ENCODE results near the gene WWTR1.

The WWTR1 gene

DNA sequence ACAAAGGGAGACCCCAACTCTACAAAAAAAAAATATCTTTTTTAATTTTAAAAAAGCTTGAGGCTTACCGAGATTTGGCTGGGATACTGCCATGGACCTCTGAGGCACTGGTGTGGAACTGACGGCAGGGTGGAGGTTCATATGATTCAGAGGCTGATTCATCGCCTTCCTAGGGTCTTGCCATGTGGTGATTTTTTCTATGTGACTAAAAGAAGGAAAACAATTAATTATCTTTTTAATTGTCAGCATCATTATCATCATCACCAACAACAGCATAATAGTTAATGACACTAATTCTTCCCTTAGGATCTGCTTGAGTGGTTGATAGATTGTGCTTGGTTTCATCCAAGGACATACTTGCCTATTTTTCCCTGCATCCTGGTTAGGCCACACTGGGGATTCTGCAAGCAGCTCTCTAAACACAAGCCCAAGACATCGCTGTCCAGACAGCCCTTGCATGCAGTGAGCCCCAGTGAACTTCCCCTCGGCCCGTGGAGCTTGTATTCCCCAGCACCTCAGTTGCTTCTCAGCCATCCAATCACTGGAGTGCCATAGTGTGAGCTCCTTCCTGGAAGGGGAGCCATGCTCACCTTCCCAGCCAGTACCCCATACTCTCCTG, 84.9 kb downstream of the WWTR1 start:
- TF ChIP-seq, protein P1, sequence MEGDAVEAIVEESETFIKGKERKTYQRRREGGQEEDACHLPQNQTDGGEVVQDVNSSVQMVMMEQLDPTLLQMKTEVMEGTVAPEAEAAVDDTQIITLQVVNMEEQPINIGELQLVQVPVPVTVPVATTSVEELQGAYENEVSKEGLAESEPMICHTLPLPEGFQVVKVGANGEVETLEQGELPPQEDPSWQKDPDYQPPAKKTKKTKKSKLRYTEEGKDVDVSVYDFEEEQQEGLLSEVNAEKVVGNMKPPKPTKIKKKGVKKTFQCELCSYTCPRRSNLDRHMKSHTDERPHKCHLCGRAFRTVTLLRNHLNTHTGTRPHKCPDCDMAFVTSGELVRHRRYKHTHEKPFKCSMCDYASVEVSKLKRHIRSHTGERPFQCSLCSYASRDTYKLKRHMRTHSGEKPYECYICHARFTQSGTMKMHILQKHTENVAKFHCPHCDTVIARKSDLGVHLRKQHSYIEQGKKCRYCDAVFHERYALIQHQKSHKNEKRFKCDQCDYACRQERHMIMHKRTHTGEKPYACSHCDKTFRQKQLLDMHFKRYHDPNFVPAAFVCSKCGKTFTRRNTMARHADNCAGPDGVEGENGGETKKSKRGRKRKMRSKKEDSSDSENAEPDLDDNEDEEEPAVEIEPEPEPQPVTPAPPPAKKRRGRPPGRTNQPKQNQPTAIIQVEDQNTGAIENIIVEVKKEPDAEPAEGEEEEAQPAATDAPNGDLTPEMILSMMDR (IDR thresholded peaks at IDR 0.05; ENCODE audit: low read depth, low read length): no peak
- no peak for TF ChIP-seq MYC (IDR thresholded peaks at IDR 0.05; ENCODE audit: low read depth, low read length)
- no peak overlapping the region for H3K4me3 ChIP-seq (ENCODE audit: low read depth, low read length)
- no peak for DNase-seq (ENCODE audit: low read depth)

DNA sequence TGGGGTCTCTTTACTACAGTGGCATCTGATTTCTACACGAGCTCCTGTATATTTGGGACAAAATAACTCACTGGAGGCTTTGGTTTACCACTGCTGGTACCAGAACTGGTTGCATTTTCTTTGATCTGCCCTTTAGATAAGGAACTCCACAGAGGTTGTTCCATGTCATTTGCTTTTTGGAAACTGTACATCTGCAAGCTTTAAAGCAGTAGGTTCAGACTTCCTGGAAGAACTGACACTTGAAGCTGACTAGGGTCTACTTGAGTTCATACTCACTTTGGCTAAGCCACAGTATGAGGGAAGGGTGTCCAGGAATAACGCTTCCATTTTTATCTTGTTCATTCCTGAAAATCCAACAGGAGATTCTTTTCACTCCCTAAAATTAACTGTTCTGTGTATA, 86.4 kb downstream of the WWTR1 start:
- TF ChIP-seq, protein P1 (IDR thresholded peaks at IDR 0.05; ENCODE audit: low read depth, low read length): no peak
- no peak for DNase-seq (ENCODE audit: low read depth)
- no peak overlapping the region for H3K4me3 ChIP-seq (ENCODE audit: low read depth, low read length)

DNA sequence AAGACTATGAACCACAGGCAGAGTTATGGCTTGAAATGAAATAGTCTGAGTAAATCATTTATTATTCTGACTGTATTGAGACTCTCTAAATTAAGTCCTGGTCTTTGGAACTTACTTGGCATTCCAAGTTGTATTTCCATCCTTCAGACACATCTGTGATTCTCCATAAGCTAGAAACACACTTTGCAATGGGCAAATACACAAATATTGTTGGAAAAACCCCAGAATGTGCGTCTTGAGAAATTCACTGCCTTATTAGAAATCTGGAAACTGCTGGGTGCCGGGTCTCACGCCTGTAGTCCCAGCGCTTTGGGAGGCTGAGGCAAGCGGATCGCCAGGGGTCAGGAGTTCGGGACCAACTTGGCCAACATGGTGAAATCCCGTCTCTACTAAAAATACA, 87.8 kb downstream of the WWTR1 start:
- TF ChIP-seq MYC (IDR thresholded peaks at IDR 0.05; ENCODE audit: low read depth, low read length) (no peak), POLR2A (IDR thresholded peaks at IDR 0.05; ENCODE audit: extremely low read depth, insufficient read length) (no peak)
- TF ChIP-seq, protein P2, sequence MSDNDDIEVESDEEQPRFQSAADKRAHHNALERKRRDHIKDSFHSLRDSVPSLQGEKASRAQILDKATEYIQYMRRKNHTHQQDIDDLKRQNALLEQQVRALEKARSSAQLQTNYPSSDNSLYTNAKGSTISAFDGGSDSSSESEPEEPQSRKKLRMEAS (IDR thresholded peaks at IDR 0.05; ENCODE audit: low read depth, low read length): no peak
- TF ChIP-seq, protein P1 (IDR thresholded peaks at IDR 0.05; ENCODE audit: low read depth, low read length): no peak
- DNase-seq (ENCODE audit: low read depth): no peak

DNA sequence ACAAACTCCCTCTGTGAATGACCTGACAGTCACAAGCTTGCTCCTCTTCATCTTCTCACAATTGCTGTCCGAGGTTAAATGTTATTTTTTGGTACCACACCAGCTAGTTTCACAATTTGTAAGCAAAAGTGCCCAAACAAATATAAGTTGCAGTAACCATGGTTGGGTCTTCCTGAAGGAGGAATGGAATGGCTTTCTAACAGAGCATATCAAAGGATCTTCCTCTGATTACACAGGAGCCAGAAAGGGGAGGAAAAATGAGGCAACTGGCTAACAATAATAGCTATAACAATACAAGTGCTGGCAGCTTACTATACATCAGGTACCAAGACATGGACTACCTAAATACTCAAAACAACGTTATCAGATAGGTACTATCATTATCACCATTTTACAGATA, 90.4 kb downstream of the WWTR1 start:
- no peak for DNase-seq (ENCODE audit: low read depth)
- TF ChIP-seq POLR2A (IDR thresholded peaks at IDR 0.05; ENCODE audit: extremely low read depth, insufficient read length): no peak
- TF ChIP-seq, protein P1 (IDR thresholded peaks at IDR 0.05; ENCODE audit: low read depth, low read length): no peak
- no peak for TF ChIP-seq MYC (IDR thresholded peaks at IDR 0.05; ENCODE audit: low read depth, low read length)
- TF ChIP-seq, protein P2 (IDR thresholded peaks at IDR 0.05; ENCODE audit: low read depth, low read length): no peak
- no peak overlapping the region for H3K4me3 ChIP-seq (ENCODE audit: low read depth, low read length)

More for the DNA sequence above, 87.8 kb downstream of the WWTR1 start:
- no peak overlapping the region for H3K4me3 ChIP-seq (ENCODE audit: low read depth, low read length)

DNA sequence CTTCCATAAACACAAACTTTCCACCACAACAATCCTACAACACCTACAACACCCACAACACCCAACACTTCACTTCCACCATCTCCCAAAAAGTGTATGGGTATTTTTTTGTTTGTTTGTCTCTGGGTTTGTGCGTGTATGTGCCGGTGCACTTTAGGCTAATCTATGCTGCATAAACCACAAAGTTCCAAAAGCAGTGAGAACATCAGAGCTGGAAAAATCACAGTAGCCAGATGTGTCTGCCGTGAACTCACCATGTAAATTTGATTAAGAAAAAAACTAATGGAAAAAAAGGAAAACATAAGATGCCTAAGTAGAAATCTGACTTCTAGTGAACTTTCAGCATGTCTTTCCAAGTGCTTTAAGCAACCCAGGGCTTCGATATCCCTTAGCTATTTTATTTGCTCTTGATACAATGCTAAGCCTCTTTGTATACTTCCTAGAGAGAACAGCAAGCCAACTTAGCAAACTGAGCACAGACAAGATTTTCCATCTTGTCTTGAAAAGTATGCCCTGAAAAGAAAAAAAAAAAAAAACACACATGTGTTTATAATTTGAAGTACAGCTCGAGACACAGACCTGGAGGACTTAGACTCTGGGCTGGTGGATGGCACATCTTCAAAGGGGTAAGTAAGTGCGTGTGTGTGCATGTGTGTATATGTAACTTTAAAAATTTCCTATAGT, 91.4 kb downstream of the WWTR1 start:
- no peak overlapping the region for H3K4me3 ChIP-seq (ENCODE audit: low read depth, low read length)
- DNase-seq (ENCODE audit: low read depth): no peak
- TF ChIP-seq MYC (IDR thresholded peaks at IDR 0.05; ENCODE audit: low read depth, low read length) (no peak), POLR2A (IDR thresholded peaks at IDR 0.05; ENCODE audit: extremely low read depth, insufficient read length) (no peak)
- TF ChIP-seq, protein P2 (IDR thresholded peaks at IDR 0.05; ENCODE audit: low read depth, low read length): no peak
- TF ChIP-seq, protein P1 (IDR thresholded peaks at IDR 0.05; ENCODE audit: low read depth, low read length): no peak

DNA sequence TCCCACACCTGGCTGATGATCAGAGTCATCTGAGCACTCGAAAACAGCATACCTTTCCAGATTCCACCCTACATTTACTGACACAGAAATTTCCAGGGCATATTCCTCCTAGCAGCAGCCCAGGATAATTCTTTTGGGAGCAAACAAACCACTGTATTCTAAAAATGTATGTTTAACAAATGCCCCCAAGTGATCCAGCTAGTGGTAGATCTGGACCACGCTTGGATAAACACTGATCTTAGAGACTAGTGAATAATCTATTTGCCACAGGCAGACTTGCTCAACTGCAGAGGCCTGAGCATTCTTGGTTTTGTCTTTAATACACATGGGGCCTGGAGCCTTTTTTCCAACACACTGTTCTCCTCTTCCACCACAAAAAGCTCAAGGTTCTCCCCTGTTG, 93.7 kb downstream of the WWTR1 start:
- DNase-seq (ENCODE audit: low read depth): no peak
- TF ChIP-seq, protein P1 (IDR thresholded peaks at IDR 0.05; ENCODE audit: low read depth, low read length): no peak
- TF ChIP-seq MYC (IDR thresholded peaks at IDR 0.05; ENCODE audit: low read depth, low read length) (no peak), POLR2A (IDR thresholded peaks at IDR 0.05; ENCODE audit: extremely low read depth, insufficient read length) (no peak)
- TF ChIP-seq, protein P2 (IDR thresholded peaks at IDR 0.05; ENCODE audit: low read depth, low read length): no peak
- no peak overlapping the region for H3K4me3 ChIP-seq (ENCODE audit: low read depth, low read length)

Measured in NB4 (cell line).